HG03520 (cell line): ENCODE data around the gene TALDO1.

Source experiments
- ATAC-seq: cut with Tn5 transposase; IDR thresholded peaks from one replicate; pipeline ENCODE4 v1.9.1; 2021; ENCODE audit warnings: mild to moderate bottlenecking, moderate library complexity; ENCODE audit not compliant: unreplicated experiment

Gene TALDO1

GRCh38 chr11:798093-798713, 50.9 kb downstream of the TALDO1 start, which contains the start of gene SLC25A22:
Gene SLC25A22, minus strand, starts transcription at chr11:798281. Its CDS starts 3,275 bp downstream, at chr11:795006.
- ATAC-seq, result peak; percentile 46

- no peak for ATAC-seq
These were observed 52.5 kb downstream of the TALDO1 start for GRCh38 chr11:799641-800316.

- ATAC-seq, result no peak
These were observed 53.2 kb downstream of the TALDO1 start for GRCh38 chr11:800473-800872.

GRCh38 chr11:801097-801780, 54.0 kb downstream of the TALDO1 start:
- no peak for ATAC-seq

GRCh38 chr11:802018-802617, 54.9 kb downstream of the TALDO1 start:
- no peak for ATAC-seq

DNA sequence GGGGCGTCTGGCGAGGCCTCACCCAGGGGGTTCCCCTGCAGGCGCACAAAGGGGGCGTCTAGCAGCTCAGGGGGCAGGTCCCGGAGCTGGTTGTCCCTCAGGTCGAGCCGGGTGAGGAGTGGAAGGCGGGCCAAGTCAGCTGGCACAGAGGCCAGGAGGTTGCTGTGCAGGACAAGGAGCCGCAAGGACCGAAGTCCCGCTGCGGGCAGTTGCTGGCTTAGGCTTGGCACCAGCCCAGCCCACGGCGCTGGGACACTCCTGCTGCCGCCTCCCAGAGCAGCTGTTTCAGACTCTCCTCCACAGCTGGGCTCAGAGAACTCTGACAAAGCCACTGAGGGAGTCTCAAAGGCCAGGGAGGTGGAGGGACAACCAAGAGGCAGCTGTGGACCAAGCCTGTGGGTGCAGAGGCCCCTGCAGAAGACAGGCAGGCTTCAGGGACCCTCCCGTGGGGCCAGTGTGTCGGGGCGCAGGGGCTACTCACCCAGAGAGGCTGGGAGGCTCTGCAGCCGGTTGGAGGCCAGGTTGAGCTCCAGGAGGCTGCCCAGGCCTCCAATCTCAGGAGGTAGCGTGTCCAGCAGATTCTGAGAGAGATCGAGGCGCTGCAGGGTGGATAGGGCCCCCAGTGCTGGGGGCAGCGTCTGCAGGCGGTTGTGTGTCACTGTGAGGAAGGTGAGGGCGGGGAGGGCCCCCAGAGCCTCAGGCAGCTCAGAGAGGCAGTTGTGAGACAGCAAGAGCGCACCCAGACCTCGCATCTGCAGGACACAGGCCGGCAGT, 55.6 kb downstream of the TALDO1 start:
- no peak for ATAC-seq

DNA sequence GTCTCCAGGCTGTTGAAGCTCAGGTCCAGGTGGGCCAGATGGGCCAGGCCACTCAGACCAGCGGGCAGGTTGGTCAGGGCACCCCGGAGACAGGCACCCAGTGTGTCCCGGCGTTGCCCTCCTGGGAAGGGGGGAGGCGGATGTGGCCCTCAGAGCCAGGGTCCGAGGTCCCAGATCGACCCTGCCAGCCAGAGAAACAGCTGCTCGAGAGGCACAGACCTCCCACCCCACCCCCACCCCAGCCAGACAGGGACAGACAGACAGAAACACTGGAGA, 56.1 kb downstream of the TALDO1 start:
- ATAC-seq, result no peak

DNA sequence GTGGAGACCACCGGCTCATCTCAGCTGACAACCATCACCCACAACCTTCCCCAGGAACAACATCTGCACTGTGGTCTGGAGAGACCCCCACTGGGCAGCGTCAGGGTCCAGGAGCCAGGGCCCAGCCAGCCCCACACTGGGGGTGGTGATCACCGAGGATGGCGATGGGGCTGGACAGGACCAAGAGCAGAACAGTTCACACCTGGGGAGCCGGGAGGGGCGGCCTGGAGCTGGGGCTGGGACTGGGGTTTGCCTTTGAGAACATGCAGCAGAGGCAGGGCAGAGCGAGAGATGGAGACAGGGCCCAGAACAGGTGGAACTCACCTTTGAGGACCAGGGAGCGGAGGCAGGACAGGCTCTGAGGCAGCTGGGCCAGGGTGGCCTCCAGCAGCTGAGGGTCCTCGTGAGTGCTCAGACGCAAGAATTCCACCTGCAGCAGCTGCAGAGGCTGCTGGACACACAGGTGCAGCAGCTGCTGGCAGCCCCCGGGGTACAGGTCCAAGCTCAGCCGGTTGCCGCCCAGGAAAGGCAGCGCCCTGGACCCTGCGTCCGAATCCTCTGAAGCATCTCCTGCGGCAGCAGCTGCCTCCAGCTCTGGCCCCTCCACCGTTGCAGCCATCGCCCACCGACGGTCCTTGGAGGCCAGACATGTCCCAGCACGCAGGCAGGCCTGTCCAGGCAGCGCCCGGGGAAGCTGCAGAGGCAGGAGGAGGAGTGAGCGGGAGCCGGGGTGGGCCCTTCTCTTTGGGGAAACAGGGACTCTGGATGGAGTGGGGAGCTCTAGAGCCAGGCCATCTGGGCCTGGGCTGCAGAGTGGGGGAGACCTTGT, 56.7 kb downstream of the TALDO1 start:
- no peak for ATAC-seq

- ATAC-seq, result no peak
These were observed 57.3 kb downstream of the TALDO1 start for GRCh38 chr11:804599-804964.

DNA sequence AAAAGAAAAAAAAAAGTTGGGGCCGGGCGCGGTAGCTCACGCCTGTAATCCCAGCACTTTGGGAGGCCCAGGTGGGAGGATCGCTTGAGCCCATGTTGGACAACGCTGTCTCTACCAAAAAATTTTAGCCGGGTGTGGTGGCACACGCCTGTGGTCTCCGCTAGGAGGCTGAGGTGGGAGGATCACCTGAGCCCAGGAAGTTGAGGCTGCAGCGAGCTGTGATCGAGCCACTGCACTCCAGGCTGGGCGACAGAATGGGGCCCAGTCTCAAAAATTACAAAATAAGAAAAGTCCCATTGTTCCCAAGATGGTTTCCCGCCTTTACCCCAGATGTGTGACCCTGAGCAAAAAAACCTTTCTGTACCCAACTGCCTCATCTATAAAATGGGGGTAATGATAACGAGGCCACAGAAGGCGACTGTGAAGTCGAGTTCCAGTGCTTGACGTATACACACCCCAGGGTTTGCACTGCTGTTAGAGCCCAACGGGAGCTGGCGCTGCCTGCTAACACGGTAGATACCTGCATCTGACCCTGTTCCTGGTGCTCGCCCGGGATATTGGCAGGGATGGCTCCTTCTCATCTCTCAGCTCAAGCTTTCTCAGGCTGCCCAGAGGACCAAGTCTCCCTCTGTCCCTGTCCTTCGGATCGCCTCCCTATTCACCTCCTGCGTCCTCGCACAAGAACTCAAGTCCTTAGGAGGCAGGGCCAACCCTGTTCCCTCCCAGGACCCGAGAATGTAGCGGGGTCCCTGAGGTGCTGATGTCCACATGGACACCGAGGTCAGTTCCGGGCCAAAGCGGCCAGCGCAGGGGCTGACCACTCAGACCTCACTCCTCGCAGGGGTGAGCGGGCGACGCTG, 61.4 kb downstream of the TALDO1 start:
- ATAC-seq, result no peak

GRCh38 chr11:809287-810039, 62.2 kb downstream of the TALDO1 start, which contains the start of gene RPLP2:
Gene RPLP2, plus strand, starts transcription at chr11:809967. Its CDS starts 268 bp downstream, at chr11:810235.
- peak; percentile 59 for ATAC-seq

DNA sequence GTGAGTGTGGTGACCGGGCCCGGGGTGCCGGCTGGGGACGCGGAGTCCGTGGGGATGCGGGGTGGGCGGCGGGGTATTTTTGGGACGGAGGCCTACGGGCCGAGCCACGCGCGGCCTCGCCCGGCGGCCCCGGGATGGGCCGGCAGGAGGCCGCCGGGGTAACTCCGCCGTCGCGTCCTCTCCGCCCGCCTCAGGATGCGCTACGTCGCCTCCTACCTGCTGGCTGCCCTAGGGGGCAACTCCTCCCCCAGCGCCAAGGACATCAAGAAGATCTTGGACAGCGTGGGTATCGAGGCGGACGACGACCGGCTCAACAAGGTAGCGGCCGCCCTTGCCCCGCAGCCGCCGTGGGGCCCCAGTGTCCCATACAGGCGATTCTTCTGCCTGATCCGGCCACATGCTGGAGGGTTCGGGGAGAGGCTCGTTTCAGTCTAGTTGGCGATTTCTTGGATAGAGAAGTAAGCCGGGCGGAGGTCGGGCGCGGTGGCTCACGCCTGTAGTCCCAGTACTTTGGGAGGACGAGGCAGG, 62.8 kb downstream of the TALDO1 start:
- ATAC-seq, result no peak

DNA sequence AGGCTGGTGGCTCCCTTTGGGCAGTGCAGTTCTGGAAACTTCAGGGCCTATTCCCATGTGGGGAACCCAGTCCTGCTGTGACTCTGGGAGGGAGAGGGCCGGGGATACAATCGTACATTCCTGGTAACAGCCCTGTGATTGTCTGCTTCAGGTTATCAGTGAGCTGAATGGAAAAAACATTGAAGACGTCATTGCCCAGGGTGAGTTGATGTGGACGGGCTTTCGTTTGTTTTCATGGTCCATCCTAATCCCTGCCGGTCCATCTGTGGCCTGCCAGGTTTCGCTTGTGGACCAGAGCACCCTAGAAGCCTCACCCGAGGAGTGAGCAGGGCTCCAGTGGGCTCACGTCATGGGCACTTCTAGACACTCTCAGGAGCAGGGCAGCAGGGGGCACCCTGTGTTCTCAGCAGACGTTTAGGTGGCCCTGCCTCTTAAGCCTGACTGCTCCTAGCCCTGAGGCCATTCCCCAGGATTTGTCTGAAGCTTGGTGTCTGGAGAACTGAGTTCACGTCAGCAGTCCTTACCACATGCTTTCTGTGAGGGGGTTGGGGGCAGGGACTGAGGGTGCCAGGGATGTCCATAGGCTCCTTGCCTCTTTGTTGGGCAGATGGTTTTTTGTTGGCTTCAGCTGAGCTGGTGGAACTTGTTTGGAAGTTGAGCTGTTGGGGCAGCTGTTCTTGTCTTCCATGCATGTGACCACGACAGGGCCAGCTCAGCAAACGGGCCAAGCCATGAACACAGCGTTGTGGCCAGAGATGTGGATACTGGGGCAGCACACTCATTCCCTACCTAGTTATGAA, 64.4 kb downstream of the TALDO1 start:
- no peak for ATAC-seq

DNA sequence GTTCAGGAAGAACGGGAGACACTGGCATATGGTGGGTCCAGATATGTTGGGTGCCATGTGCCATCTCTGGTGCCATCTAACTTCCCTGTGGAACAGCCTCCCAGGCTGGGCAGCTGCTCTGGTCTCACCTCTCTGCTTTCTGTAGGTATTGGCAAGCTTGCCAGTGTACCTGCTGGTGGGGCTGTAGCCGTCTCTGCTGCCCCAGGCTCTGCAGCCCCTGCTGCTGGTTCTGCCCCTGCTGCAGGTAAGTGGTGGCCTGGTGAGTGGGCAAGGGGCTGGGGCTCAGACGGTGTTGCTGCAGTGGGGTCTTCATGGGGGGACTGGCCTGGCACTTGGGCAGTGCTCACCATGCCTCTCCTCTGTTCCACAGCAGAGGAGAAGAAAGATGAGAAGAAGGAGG, 65.1 kb downstream of the TALDO1 start:
- no peak for ATAC-seq

DNA sequence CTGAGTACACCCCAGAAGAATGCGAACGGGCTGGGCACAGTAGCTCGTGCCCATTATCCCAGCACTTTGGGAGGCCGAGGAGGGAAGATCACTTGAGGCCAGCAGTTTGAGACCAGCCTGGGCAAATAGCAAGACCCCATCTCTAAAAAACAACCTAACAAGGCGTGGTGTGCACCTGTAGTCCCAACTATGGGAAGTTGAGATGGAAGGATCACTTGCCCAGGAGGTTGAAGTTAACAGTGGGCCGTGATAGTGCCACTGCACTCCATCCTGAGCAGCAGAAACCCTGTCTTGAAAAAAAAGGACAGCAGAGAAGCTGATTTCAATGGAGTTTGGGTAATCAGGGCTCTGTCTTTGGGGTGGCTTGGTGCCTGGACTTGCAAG, 65.8 kb downstream of the TALDO1 start:
- ATAC-seq, result no peak

GRCh38 chr11:813456-814096, 66.3 kb downstream of the TALDO1 start:
- no peak for ATAC-seq
